ENCODE measurements around the gene USP6NL. TPM values are rescaled to one million over a fixed set of nuclear protein-coding genes. Genes with fewer than 3 reads are reported as not detected.
"Not testable (repeated sequence)": the region's sequence is repeated elsewhere in the genome, so short reads cannot be mapped to it uniquely, and the experiment has no call there.

USP6NL gene
- total and polyA plus RNA-seq, 7 donors, result 1.8 to 5.4 (median 2.9) TPM

DNA sequence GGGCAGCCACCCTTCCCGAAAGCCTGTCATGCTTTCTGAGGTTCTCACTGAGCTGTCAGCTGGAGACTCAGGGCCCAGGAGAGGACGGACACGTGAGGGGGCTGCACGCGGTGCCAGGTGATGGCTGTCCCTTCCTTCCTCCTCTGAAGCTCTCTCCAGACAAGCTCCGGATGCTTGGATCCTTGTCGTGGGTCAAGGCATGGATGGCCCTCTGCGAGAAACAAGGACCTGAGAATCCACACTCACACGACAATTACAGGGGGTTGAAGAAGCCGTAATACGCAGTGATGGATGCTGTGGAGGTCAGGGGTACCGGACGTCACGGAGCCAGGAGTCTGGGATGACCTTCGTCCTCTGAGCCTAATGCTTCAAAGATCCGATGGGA, 170.3 kb downstream of the USP6NL start:
- H3K4me3 ChIP-seq, result no peak overlapping the region
- ATAC-seq, result no peak
- H3K4me1 ChIP-seq, result no peaks in the 10 kb centered on the region
- H3K27me3 ChIP-seq (ENCODE audit: insufficient read depth in 3 of 3, low read length in 2 of 3), result peaks cover 0 to 11% (median 0%) of the 10 kb centered on the region in 3 donors
- TF ChIP-seq, protein P1, sequence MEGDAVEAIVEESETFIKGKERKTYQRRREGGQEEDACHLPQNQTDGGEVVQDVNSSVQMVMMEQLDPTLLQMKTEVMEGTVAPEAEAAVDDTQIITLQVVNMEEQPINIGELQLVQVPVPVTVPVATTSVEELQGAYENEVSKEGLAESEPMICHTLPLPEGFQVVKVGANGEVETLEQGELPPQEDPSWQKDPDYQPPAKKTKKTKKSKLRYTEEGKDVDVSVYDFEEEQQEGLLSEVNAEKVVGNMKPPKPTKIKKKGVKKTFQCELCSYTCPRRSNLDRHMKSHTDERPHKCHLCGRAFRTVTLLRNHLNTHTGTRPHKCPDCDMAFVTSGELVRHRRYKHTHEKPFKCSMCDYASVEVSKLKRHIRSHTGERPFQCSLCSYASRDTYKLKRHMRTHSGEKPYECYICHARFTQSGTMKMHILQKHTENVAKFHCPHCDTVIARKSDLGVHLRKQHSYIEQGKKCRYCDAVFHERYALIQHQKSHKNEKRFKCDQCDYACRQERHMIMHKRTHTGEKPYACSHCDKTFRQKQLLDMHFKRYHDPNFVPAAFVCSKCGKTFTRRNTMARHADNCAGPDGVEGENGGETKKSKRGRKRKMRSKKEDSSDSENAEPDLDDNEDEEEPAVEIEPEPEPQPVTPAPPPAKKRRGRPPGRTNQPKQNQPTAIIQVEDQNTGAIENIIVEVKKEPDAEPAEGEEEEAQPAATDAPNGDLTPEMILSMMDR (IDR thresholded peaks at IDR 0.05), result no peak
- DNase-seq, result no peak
- H3K36me3 ChIP-seq (ENCODE audit: insufficient read depth in 1 of 2, low read depth in 1 of 2), result no peaks in the 10 kb centered on the region
- no peaks in the 10 kb centered on the region for H3K9me3 ChIP-seq
- 92 to 95% (median 95%) methylated on average over 16 of the region's 16 CpGs for WGBS, 3 donors
- H3K27ac ChIP-seq, result no peak overlapping the region
- intact Hi-C loops (cut with DNase I), result no loop called here

DNA sequence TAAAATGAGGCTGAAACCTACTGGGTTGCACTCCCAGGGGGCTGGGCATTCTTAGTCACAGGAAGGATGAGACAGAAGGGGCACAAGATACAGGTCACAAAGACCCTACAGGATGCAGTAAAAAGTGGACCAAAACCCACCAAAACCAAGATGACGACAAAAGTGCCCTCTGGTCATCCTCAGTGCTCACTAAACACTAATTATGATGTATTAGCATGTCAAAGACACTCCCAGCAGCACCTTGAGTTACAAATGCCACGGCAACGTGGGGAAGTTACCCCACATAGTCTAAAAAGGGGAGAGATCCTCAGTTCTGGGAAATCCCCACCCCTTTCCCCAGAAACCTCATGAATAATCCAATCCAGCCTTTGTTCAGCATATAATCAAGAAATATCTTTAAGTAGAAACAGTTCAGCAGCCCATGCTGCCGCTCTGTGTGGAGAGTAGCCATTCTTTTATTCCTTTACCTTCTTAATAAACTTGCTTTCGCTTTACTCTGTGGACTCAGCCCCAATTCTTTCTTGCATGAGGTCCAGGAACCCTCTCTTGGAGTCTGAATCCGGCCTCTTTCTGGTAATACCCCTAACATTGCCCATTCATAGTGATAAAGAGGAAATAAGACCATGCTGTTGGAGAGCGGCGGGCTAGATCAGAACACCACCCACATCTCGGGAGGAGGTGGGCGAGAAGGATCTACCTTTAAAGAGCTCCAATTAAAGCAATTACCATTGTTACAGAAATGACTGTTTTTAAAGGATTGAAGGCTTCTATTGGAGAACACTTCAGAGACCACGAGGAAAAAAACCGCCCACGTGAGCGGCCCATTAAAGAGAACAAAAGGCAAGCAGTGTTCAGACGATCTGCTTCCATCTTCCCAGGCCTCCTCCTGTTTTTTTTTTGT, 170.9 kb downstream of the USP6NL start:
- H3K9me3 ChIP-seq, result no peaks in the 10 kb centered on the region
- no peak overlapping the region for H3K27ac ChIP-seq
- H3K4me1 ChIP-seq, result no peaks in the 10 kb centered on the region
- no peaks in the 10 kb centered on the region for H3K36me3 ChIP-seq (ENCODE audit: insufficient read depth in 1 of 2, low read depth in 1 of 2)
- ATAC-seq (no peak), DNase-seq (no peak)
- peaks cover 0 to 13% (median 0%) of the 10 kb centered on the region in 3 donors for H3K27me3 ChIP-seq (ENCODE audit: insufficient read depth in 3 of 3, low read length in 2 of 3)
- intact Hi-C loops (cut with DNase I), result no loop called here
- TF ChIP-seq, protein P1 (IDR thresholded peaks at IDR 0.05), result no peak
- WGBS, 3 donors, result 76 to 84% (median 84%) methylated on average over 15 of the region's 15 CpGs
- no peak overlapping the region for H3K4me3 ChIP-seq

DNA sequence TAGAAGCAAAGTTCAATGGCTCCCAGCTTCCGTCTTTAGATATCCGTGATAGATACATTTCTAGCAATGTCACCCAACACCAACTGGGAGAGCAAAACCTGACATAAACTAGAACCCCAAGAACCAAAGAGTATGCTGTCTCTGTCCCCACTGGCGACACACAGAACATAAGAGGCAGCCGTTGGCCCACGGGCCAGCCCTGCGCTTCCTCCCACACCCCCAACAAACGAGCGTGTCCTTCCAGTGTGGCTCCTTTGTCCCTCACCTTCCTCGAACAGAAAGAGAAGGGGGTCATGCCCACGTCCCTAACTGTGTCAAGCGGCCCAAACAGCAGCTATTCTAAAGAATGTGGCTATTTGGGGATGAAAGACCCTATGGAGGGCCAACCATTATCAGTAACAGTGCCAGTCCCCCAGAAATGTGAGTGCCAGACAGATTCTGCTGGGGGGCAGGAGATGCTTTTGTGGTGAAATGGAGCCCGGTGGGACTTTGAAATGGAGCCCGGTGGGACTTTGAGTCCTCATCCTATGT, 171.9 kb downstream of the USP6NL start:
- Histone ChIP-seq H3K4me1 (no peaks in the 10 kb centered on the region), H3K9me3 (no peaks in the 10 kb centered on the region), H3K36me3 (ENCODE audit: insufficient read depth in 1 of 2, low read depth in 1 of 2) (no peaks in the 10 kb centered on the region), H3K27me3 (ENCODE audit: insufficient read depth in 3 of 3, low read length in 2 of 3) (peaks cover 0 to 13% (median 0%) of the 10 kb centered on the region in 3 donors), H3K27ac (no peak overlapping the region), H3K4me3 (no peak overlapping the region)
- ATAC-seq (no peak), DNase-seq (no peak)
- intact Hi-C loops (cut with DNase I), result no loop called here
- 88 to 89% (median 89%) methylated on average over 13 of the region's 13 CpGs for WGBS, 3 donors
- TF ChIP-seq, protein P1 (IDR thresholded peaks at IDR 0.05), result no peak

DNA sequence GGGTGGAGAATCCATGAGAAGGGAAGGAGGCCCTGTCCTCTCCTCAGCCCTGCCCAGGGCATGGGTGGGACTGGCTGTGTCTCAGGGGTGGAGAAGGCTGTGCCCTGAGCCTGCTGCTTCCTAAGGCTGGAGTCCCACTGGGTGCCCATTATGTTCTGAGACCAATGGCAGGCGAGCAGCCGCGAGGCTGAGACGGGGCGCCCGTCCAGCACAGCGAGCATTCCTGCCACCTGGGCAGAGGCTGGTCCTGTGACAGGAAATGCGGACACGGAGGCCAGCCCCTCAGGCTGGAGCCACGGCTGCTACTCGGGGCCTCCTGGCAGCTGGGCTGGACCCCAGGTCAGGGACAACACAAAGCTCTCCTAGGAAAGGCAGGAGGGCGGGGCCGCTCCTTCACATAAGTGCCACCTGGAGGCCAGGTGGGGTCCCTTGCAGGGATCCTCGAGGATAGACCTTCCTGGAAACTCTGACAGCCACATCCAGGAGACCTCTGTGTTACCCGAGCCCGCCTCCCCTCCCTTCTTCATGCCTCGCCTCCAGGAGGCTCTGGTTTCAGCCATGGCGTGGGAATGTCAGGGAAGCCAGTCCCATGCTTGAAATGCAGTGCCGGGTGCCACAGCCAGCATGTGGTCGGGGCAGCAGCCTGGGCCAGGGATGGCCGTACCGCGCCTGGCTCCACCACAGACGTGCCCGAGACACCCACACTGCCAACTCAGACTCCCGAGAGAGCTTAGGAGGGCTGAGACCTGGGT, 173.9 kb downstream of the USP6NL start:
- no peak overlapping the region for H3K27ac ChIP-seq
- no peak overlapping the region for H3K4me3 ChIP-seq
- H3K4me1 ChIP-seq, result no peaks in the 10 kb centered on the region
- DNase-seq, result no peak
- 45 to 61% (median 60%) methylated on average over 26 of the region's 26 CpGs for WGBS, 3 donors
- TF ChIP-seq, protein P1 (IDR thresholded peaks at IDR 0.05), result no peak
- H3K9me3 ChIP-seq, result no peaks in the 10 kb centered on the region
- peaks cover 0 to 18% (median 0%) of the 10 kb centered on the region in 3 donors for H3K27me3 ChIP-seq (ENCODE audit: insufficient read depth in 3 of 3, low read length in 2 of 3)
- H3K36me3 ChIP-seq (ENCODE audit: insufficient read depth in 1 of 2, low read depth in 1 of 2), result no peaks in the 10 kb centered on the region
- no peak for ATAC-seq
- intact Hi-C loops (cut with DNase I), result no loop called here

DNA sequence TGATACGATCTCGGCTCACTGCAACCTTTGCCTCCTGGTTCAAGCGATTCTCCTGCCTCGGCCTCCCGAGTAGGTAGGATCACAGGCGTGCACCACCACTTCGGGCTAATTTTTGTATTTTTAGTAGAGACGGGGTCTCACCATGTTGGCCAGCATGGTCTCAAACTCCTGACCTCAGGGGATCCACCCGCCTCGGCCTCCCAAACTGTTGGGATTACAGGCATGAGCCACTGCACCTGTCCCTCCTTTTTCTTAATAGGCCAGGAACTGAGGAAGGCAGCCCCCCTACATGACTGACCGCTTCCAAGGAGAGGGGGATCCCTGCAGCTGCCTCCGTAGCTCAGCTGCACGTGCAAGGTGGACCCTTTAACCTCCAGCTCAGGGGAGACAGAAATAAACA, 175.0 kb downstream of the USP6NL start:
- peaks cover 0 to 18% (median 0%) of the 10 kb centered on the region in 3 donors for H3K27me3 ChIP-seq (ENCODE audit: insufficient read depth in 3 of 3, low read length in 2 of 3)
- intact Hi-C loops (cut with DNase I); DNase-seq; H3K9me3 ChIP-seq; H3K36me3 ChIP-seq (ENCODE audit: insufficient read depth in 1 of 2, low read depth in 1 of 2); H3K27ac ChIP-seq; H3K4me1 ChIP-seq; ATAC-seq; H3K4me3 ChIP-seq: not testable (repeated sequence)
- 90 to 94% (median 90%) methylated on average over 13 of the region's 13 CpGs for whole genome bisulfite sequencing, 3 donors

Measured in psoas muscle (tissue), 8 donors.